K562 (cell line): Measurements from ENCODE around the gene LRRFIP2. TPM values are rescaled to one million over a fixed set of nuclear protein-coding genes. Genes with fewer than 3 reads are reported as not detected.

Source experiments
- ARID1B ChIP-seq: fragments of 450-650 bp; IDR thresholded peaks from 2 replicates; pipeline ENCODE4 v1.6.1; 2016; ENCODE audit warnings: antibody characterized with exemption, mild to moderate bottlenecking, inconsistent platforms
- CBX8 ChIP-seq: fragments of 200-600 bp; sonication (generic); IDR thresholded peaks from 2 replicates; pipeline ENCODE4 v1.6.1; 2012; ENCODE audit warnings: borderline replicate concordance, mixed run types, low read depth, mild to moderate bottlenecking, moderate library complexity, mixed read lengths, low read length, control low read depth, inconsistent platforms; ENCODE audit not compliant: poor library complexity, severe bottlenecking; ENCODE audit errors: extremely low read depth
- ESRRA ChIP-seq: fragments of 450-650 bp; IDR thresholded peaks from 2 replicates; pipeline ENCODE4 v1.6.1; 2014; ENCODE audit warnings: low read depth, mild to moderate bottlenecking, moderate library complexity, borderline replicate concordance
- FUS ChIP-seq: fragments of 200-400 bp; formaldehyde crosslinking; optimal IDR thresholded peaks from 2 replicates; pipeline ENCODE3; 2017; ENCODE audit warnings: low read depth, low read length
- GTF2A2 ChIP-seq: IDR thresholded peaks from 2 replicates; pipeline ENCODE4 v1.6.1; 2016; ENCODE audit warnings: mild to moderate bottlenecking, missing genetic modification characterization, missing compliant biosample characterization
- KAT8 ChIP-seq: fragments of 450-650 bp; IDR thresholded peaks from 2 replicates; pipeline ENCODE4 v1.6.1; 2016; ENCODE audit warnings: low read depth, mild to moderate bottlenecking
- KLF16 ChIP-seq: IDR thresholded peaks from 2 replicates; pipeline ENCODE4 v1.6.1; 2016; ENCODE audit warnings: antibody characterized with exemption
- PTTG1 ChIP-seq: fragments of 450-650 bp; IDR thresholded peaks from 2 replicates; pipeline ENCODE4 v1.6.1; 2016; ENCODE audit warnings: low read depth, mild to moderate bottlenecking, missing genetic modification characterization, missing compliant biosample characterization
- SMARCA4 ChIP-seq: fragments of 450-650 bp; IDR thresholded peaks from 2 replicates; pipeline ENCODE4 v1.6.1; 2016
- SREBF2 ChIP-seq: sonication (generic); formaldehyde crosslinking; IDR thresholded peaks from 2 replicates; pipeline ENCODE4 v1.4.0; 2020; ENCODE audit warnings: mild to moderate bottlenecking, missing genetic modification reagents
- TRIM24 ChIP-seq, 2 experiments: fragments of 450-650 bp; IDR thresholded peaks; 2 replicates each; pipeline ENCODE4 v1.6.1; 2016
- ZNF143 ChIP-seq: sonication (generic); formaldehyde crosslinking; IDR thresholded peaks from 2 replicates; pipeline ENCODE4 v1.9.0; 2022; ENCODE audit warnings: mild to moderate bottlenecking, missing genetic modification reagents
- ZNF589 ChIP-seq: fragments of 200-800 bp; sonication (Bioruptor generic); IDR thresholded peaks from 2 replicates; pipeline ENCODE4 v1.6.1; 2016; ENCODE audit warnings: low read depth, missing genetic modification characterization, missing compliant biosample characterization
- ZNF766 ChIP-seq: fragments of 200-800 bp; sonication (Bioruptor generic); conservative IDR thresholded peaks from 2 replicates; pipeline ENCODE4 v1.6.1; 2016; ENCODE audit warnings: missing genetic modification characterization, missing compliant biosample characterization
- polyA plus RNA-seq, 8 experiments: library from polyadenylated mRNA; depleted of rRNA in 4 of 8; stranded (reverse) in 5 of 8; unstranded in 3 of 8; fragments of >200 nt; fragmentation: Nextera tagmentation in 2 of 8; fragmentation: Illumina TruSeq in 1 of 8; extraction: Ambion mirVana in 2 of 8; extraction: Trizol in 1 of 8; gene quantifications; 2 replicates each; pipeline versions ENCODE4 v1.2.1 to v1.2.3, GENCODE V29; 2011 to 2014; ENCODE audit warnings: inconsistent platforms in 1 of 8, missing spikeins in 1 of 8
- total RNA-seq, 7 experiments: library from RNA; depleted of rRNA in 6 of 7; stranded (reverse); fragments of >200 nt in 6 of 7; fragmentation: Illumina TruSeq in 2 of 7; extraction: Trizol in 2 of 7; gene quantifications; 2 replicates each; pipeline versions ENCODE4 v1.2.1 to v1.2.3, GENCODE V29; 2011 to 2021; ENCODE audit warnings: low replicate concordance in 1 of 7
- TF ChIP-seq, protein P1 (sequence below): fragments of 450-650 bp; IDR thresholded peaks from 2 replicates; pipeline ENCODE4 v1.6.1; 2016
- TF ChIP-seq, protein P2 (sequence below): IDR thresholded peaks from 2 replicates; pipeline ENCODE4 v1.6.1; 2014; ENCODE audit warnings: antibody characterized with exemption
- TF ChIP-seq, protein P3 (sequence below), 3 experiments: IDR thresholded peaks in 2 of 3; conservative IDR thresholded peaks in 1 of 3; 2 replicates each; pipeline ENCODE4 v1.5.1; 2011 to 2012; ENCODE audit warnings: low read length in 3 of 3, mild to moderate bottlenecking in 3 of 3, control low read depth in 2 of 3, improper control_type of control experiment in 1 of 3, inconsistent platforms in 1 of 3, low read depth in 1 of 3, mixed read lengths in 1 of 3, moderate library complexity in 1 of 3; ENCODE audit not compliant: insufficient read depth in 2 of 3
- TF ChIP-seq, protein P4 (sequence below): fragments of 450-650 bp; IDR thresholded peaks from 2 replicates; pipeline ENCODE4 v1.6.1; 2017; ENCODE audit warnings: antibody characterized with exemption
- TF ChIP-seq, protein P5 (sequence below), 2 experiments: fragments of 450-650 bp; IDR thresholded peaks; 2 replicates each; pipeline ENCODE4 v1.6.1; 2018; ENCODE audit warnings: mild to moderate bottlenecking in 2 of 2, low read depth in 1 of 2; ENCODE audit not compliant: partially characterized antibody in 2 of 2

Gene LRRFIP2
- total and polyA plus RNA-seq, 9 of the 15 experiments (the other 6 are each of a cell fraction or from before 2014, with no cell fraction given): 9.9 to 53.9 (median 42.7) TPM

DNA sequence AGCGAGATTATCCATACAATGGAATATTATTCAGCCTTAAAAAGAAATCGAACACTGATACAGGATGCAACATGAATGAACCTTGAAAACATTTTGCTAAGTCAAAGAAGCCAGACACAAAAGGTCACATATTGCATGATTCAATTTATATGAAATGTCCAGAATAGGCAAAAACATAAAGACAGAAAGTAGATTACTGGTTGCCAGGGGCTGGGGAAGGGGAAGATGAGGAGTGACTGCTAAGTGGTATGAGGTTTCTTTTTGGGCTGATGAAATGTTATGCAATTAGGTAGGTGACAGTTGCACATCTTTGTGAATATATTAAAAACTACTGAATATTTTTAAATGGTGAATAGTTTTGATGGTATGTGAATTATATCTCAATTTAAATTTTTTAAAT lies 38.3 kb downstream of the LRRFIP2 start (continued):
- TF ChIP-seq, protein P1, sequence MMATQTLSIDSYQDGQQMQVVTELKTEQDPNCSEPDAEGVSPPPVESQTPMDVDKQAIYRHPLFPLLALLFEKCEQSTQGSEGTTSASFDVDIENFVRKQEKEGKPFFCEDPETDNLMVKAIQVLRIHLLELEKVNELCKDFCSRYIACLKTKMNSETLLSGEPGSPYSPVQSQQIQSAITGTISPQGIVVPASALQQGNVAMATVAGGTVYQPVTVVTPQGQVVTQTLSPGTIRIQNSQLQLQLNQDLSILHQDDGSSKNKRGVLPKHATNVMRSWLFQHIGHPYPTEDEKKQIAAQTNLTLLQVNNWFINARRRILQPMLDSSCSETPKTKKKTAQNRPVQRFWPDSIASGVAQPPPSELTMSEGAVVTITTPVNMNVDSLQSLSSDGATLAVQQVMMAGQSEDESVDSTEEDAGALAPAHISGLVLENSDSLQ: peak; percentile 76
- peak; percentile 84 to 92; a peak in 2 of 4 replicates for TF ChIP-seq TRIM24 (IDR thresholded peaks at IDR 0.05)
- TF ChIP-seq ZNF589 (CRISPR knock-in tag): peak; percentile 85
- TF ChIP-seq, protein P2, sequence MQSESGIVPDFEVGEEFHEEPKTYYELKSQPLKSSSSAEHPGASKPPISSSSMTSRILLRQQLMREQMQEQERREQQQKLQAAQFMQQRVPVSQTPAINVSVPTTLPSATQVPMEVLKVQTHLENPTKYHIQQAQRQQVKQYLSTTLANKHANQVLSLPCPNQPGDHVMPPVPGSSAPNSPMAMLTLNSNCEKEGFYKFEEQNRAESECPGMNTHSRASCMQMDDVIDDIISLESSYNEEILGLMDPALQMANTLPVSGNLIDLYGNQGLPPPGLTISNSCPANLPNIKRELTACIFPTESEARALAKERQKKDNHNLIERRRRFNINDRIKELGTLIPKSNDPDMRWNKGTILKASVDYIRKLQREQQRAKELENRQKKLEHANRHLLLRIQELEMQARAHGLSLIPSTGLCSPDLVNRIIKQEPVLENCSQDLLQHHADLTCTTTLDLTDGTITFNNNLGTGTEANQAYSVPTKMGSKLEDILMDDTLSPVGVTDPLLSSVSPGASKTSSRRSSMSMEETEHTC: no peak
- no peak for TF ChIP-seq CBX8
- TF ChIP-seq SREBF2 (CRISPR knock-in tag): no peak
- peak; percentile 42; the same call in 1 of the 2 replicates for TF ChIP-seq SMARCA4
- peak; percentile 13; the same call in 1 of the 2 replicates for TF ChIP-seq ARID1B
- no peak for TF ChIP-seq FUS
- no peak for TF ChIP-seq ZNF143 (CRISPR knock-in tag)
- TF ChIP-seq, protein P3, sequence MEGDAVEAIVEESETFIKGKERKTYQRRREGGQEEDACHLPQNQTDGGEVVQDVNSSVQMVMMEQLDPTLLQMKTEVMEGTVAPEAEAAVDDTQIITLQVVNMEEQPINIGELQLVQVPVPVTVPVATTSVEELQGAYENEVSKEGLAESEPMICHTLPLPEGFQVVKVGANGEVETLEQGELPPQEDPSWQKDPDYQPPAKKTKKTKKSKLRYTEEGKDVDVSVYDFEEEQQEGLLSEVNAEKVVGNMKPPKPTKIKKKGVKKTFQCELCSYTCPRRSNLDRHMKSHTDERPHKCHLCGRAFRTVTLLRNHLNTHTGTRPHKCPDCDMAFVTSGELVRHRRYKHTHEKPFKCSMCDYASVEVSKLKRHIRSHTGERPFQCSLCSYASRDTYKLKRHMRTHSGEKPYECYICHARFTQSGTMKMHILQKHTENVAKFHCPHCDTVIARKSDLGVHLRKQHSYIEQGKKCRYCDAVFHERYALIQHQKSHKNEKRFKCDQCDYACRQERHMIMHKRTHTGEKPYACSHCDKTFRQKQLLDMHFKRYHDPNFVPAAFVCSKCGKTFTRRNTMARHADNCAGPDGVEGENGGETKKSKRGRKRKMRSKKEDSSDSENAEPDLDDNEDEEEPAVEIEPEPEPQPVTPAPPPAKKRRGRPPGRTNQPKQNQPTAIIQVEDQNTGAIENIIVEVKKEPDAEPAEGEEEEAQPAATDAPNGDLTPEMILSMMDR (IDR thresholded peaks at IDR 0.05 in 2 of 3, conservative IDR thresholded peaks at IDR 0.05 in 1 of 3; ENCODE audit: insufficient read depth in 2 of 3, low read depth in 1 of 3, low read length in 3 of 3): no peak
- peak; percentile 92 for TF ChIP-seq ZNF766 (CRISPR knock-in tag)
- TF ChIP-seq, protein P4, sequence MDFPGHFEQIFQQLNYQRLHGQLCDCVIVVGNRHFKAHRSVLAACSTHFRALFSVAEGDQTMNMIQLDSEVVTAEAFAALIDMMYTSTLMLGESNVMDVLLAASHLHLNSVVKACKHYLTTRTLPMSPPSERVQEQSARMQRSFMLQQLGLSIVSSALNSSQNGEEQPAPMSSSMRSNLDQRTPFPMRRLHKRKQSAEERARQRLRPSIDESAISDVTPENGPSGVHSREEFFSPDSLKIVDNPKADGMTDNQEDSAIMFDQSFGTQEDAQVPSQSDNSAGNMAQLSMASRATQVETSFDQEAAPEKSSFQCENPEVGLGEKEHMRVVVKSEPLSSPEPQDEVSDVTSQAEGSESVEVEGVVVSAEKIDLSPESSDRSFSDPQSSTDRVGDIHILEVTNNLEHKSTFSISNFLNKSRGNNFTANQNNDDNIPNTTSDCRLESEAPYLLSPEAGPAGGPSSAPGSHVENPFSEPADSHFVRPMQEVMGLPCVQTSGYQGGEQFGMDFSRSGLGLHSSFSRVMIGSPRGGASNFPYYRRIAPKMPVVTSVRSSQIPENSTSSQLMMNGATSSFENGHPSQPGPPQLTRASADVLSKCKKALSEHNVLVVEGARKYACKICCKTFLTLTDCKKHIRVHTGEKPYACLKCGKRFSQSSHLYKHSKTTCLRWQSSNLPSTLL: no peak
- no peak for TF ChIP-seq GTF2A2
- 0 out of 2 replicates have a peak, but pooled peaks have one; percentile 25 for TF ChIP-seq ESRRA
- TF ChIP-seq PTTG1 (tag): no peak; the same call in 1 of the 2 replicates
- no peak for TF ChIP-seq KAT8
- TF ChIP-seq, protein P5, sequence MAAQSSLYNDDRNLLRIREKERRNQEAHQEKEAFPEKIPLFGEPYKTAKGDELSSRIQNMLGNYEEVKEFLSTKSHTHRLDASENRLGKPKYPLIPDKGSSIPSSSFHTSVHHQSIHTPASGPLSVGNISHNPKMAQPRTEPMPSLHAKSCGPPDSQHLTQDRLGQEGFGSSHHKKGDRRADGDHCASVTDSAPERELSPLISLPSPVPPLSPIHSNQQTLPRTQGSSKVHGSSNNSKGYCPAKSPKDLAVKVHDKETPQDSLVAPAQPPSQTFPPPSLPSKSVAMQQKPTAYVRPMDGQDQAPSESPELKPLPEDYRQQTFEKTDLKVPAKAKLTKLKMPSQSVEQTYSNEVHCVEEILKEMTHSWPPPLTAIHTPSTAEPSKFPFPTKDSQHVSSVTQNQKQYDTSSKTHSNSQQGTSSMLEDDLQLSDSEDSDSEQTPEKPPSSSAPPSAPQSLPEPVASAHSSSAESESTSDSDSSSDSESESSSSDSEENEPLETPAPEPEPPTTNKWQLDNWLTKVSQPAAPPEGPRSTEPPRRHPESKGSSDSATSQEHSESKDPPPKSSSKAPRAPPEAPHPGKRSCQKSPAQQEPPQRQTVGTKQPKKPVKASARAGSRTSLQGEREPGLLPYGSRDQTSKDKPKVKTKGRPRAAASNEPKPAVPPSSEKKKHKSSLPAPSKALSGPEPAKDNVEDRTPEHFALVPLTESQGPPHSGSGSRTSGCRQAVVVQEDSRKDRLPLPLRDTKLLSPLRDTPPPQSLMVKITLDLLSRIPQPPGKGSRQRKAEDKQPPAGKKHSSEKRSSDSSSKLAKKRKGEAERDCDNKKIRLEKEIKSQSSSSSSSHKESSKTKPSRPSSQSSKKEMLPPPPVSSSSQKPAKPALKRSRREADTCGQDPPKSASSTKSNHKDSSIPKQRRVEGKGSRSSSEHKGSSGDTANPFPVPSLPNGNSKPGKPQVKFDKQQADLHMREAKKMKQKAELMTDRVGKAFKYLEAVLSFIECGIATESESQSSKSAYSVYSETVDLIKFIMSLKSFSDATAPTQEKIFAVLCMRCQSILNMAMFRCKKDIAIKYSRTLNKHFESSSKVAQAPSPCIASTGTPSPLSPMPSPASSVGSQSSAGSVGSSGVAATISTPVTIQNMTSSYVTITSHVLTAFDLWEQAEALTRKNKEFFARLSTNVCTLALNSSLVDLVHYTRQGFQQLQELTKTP (IDR thresholded peaks at IDR 0.05; ENCODE audit: low read depth in 1 of 2, partially characterized antibody in 2 of 2): no peak
- TF ChIP-seq KLF16: no peak
